H9 (cell line): ENCODE measurements around the gene ZNFX1. TPM values are rescaled to one million over a fixed set of nuclear protein-coding genes. Genes with fewer than 3 reads are reported as not detected.

ENCODE experiments used
- DNase-seq: peaks from one replicate; pipeline ENCODE4 v3.0.0-alpha.2; 2017
- H2AFZ ChIP-seq: one replicate; pipeline ENCODE4 v1.6.1; 2013; ENCODE audit warnings: mild to moderate bottlenecking, low read length, control low read depth, moderate library complexity
- H2AK5ac ChIP-seq: 2 replicates; pipeline ENCODE4 v1.6.1; 2013; ENCODE audit warnings: low read length, control low read depth, mixed read lengths; ENCODE audit not compliant: insufficient read length
- H2BK120ac ChIP-seq: one replicate; pipeline ENCODE4 v1.6.1; 2013; ENCODE audit warnings: low read depth, mild to moderate bottlenecking, low read length, control low read depth, inconsistent platforms; ENCODE audit not compliant: poor library complexity, severe bottlenecking
- H2BK12ac ChIP-seq: 2 replicates; pipeline ENCODE4 v1.6.1; 2013; ENCODE audit warnings: low read length, control low read depth, mixed read lengths, low read depth; ENCODE audit not compliant: insufficient read length
- H2BK15ac ChIP-seq: 2 replicates; pipeline ENCODE4 v1.6.1; 2013; ENCODE audit warnings: low read depth, low read length, control low read depth
- H2BK20ac ChIP-seq: one replicate; pipeline ENCODE4 v1.6.1; 2013; ENCODE audit warnings: low read depth, mild to moderate bottlenecking, low read length, control low read depth, inconsistent platforms; ENCODE audit not compliant: poor library complexity, severe bottlenecking
- H2BK5ac ChIP-seq: 2 replicates; pipeline ENCODE4 v1.6.1; 2013; ENCODE audit warnings: low read length, control low read depth, mixed read lengths; ENCODE audit not compliant: insufficient read length
- H3K14ac ChIP-seq: 2 replicates; pipeline ENCODE4 v1.6.1; 2013; ENCODE audit warnings: low read length, control low read depth; ENCODE audit not compliant: insufficient read depth
- H3K18ac ChIP-seq: 2 replicates; pipeline ENCODE4 v1.6.1; 2013; ENCODE audit warnings: low read depth, mild to moderate bottlenecking, mixed read lengths, low read length, control low read depth; ENCODE audit not compliant: insufficient read length
- H3K23ac ChIP-seq: 2 replicates; pipeline ENCODE4 v1.6.1; 2013; ENCODE audit warnings: low read length, control low read depth, mixed read lengths, low read depth; ENCODE audit not compliant: insufficient read length
- H3K23me2 ChIP-seq: 2 replicates; pipeline ENCODE4 v1.6.1; 2013; ENCODE audit warnings: low read depth, mild to moderate bottlenecking, mixed read lengths, low read length, control low read depth; ENCODE audit not compliant: insufficient read length, poor library complexity, severe bottlenecking
- H3K27ac ChIP-seq: 2 replicates; pipeline ENCODE4 v1.5.1; 2013; ENCODE audit warnings: low read length, control low read depth, mixed read lengths, low read depth; ENCODE audit not compliant: insufficient read length
- H3K27me3 ChIP-seq: 2 replicates; pipeline ENCODE4 v1.6.1; 2013; ENCODE audit warnings: low read length, control low read depth, inconsistent platforms; ENCODE audit not compliant: insufficient read depth
- H3K4ac ChIP-seq: 2 replicates; pipeline ENCODE4 v1.6.1; 2013; ENCODE audit warnings: low read depth, mild to moderate bottlenecking, control low read depth, inconsistent platforms, low read length, moderate library complexity
- H3K4me1 ChIP-seq: 2 replicates; pipeline ENCODE4 v1.6.1; 2013; ENCODE audit warnings: low read length, control low read depth, inconsistent platforms; ENCODE audit not compliant: insufficient read depth
- H3K4me2 ChIP-seq: 2 replicates; pipeline ENCODE4 v1.6.1; 2013; ENCODE audit warnings: low read length, control low read depth, mixed read lengths; ENCODE audit not compliant: insufficient read length, insufficient read depth
- H3K56ac ChIP-seq: 2 replicates; pipeline ENCODE4 v1.6.1; 2013; ENCODE audit warnings: low read depth, mild to moderate bottlenecking, mixed read lengths, low read length, control low read depth; ENCODE audit not compliant: insufficient read length
- H3K79me1 ChIP-seq: 2 replicates; pipeline ENCODE4 v1.6.1; 2013; ENCODE audit warnings: low read depth, mild to moderate bottlenecking, moderate library complexity, low read length, control low read depth, inconsistent platforms; ENCODE audit not compliant: insufficient read depth, poor library complexity, severe bottlenecking
- H3K79me2 ChIP-seq: 2 replicates; pipeline ENCODE4 v1.6.1; 2013; ENCODE audit warnings: low read length, control low read depth, inconsistent platforms; ENCODE audit not compliant: insufficient read depth
- H3K9ac ChIP-seq: 2 replicates; pipeline ENCODE4 v1.6.1; 2013; ENCODE audit warnings: low read length, control low read depth, mixed read lengths; ENCODE audit not compliant: insufficient read length; ENCODE audit errors: extremely low read depth
- H3K9me3 ChIP-seq: one replicate; pipeline ENCODE4 v1.6.1; 2013; ENCODE audit warnings: low read depth, low read length, inconsistent platforms; ENCODE audit not compliant: control insufficient read depth
- H3T11ph ChIP-seq: one replicate; pipeline ENCODE4 v1.6.1; 2013; ENCODE audit warnings: mild to moderate bottlenecking, low read length, control low read depth, inconsistent platforms
- H4K20me1 ChIP-seq: one replicate; pipeline ENCODE4 v1.6.1; 2013; ENCODE audit not compliant: control insufficient read depth, insufficient read length, insufficient read depth
- H4K5ac ChIP-seq: 2 replicates; pipeline ENCODE4 v1.6.1; 2013; ENCODE audit warnings: low read depth, mild to moderate bottlenecking, mixed read lengths, low read length, control low read depth; ENCODE audit not compliant: insufficient read length
- H4K8ac ChIP-seq: replicated peaks from 2 replicates; pipeline ENCODE4 v1.6.1; 2013; ENCODE audit warnings: low read length, control low read depth, mixed read lengths, low read depth; ENCODE audit not compliant: insufficient read length
- H4K91ac ChIP-seq: 2 replicates; pipeline ENCODE4 v1.6.1; 2013; ENCODE audit warnings: low read depth, mild to moderate bottlenecking, moderate library complexity, mixed read lengths, low read length, control low read depth; ENCODE audit not compliant: insufficient read length
- H3K27ac Mint-ChIP-seq, 3 experiments: 2 replicates in 2 of 3; 3 replicates in 1 of 3; pipeline ENCODE4 v1.8.0; 2020 to 2021; ENCODE audit warnings: mixed read lengths in 3 of 3, mild to moderate bottlenecking in 1 of 3, moderate library complexity in 1 of 3
- H3K27me3 Mint-ChIP-seq: 2 replicates; pipeline ENCODE4 v1.8.0; 2021; ENCODE audit warnings: low read depth, mild to moderate bottlenecking, moderate library complexity, mixed read lengths
- H3K36me3 Mint-ChIP-seq, 3 experiments: 2 replicates in 2 of 3; 3 replicates in 1 of 3; pipeline ENCODE4 v1.8.0; 2020 to 2021; ENCODE audit warnings: low read depth in 3 of 3, mixed read lengths in 3 of 3; ENCODE audit not compliant: insufficient read depth in 1 of 3
- H3K4me1 Mint-ChIP-seq, 2 experiments: 2 replicates each; pipeline ENCODE4 v1.8.0; 2020; ENCODE audit warnings: mixed read lengths in 2 of 2
- H3K4me3 Mint-ChIP-seq, 2 experiments: 2 replicates in 1 of 2; 3 replicates in 1 of 2; pipeline ENCODE4 v1.8.0; 2020 to 2021; ENCODE audit warnings: mild to moderate bottlenecking in 2 of 2, mixed read lengths in 2 of 2, moderate library complexity in 1 of 2
- H3K9me3 Mint-ChIP-seq, 2 experiments: 2 replicates in 1 of 2; 3 replicates in 1 of 2; pipeline ENCODE4 v1.8.0; 2020; ENCODE audit warnings: mild to moderate bottlenecking in 2 of 2, mixed read lengths in 2 of 2, moderate library complexity in 1 of 2
- CTCF ChIP-seq: fragments of 200-600 bp; sonication (generic); conservative IDR thresholded peaks from 3 replicates; pipeline ENCODE4 v1.8.0; 2021; ENCODE audit warnings: antibody characterized with exemption, mild to moderate bottlenecking
- WGBS: extraction: QIAGEN DNeasy Blood & Tissue Kit; methylation state at CpG from one replicate; pipeline ENCODE4 v1.1.7; 2013; ENCODE audit warnings: missing lambda C conversion rate, low lambda C conversion rate, mixed read lengths; ENCODE audit not compliant: insufficient read length; ENCODE audit errors: extremely low coverage; 5-methylcytosine and 5-hydroxymethylcytosine counted together
- total RNA-seq: library from RNA; stranded (reverse); gene quantifications from 2 replicates; pipeline ENCODE4 v1.2.1, GENCODE V29; 2021

The ZNFX1 gene
- total RNA-seq, 1 experiment from 2014 or later = 13.3 TPM

GRCh38 chr20:49276161-49276960, 1.5 kb downstream of the ZNFX1 start:
- Histone ChIP-seq H3K4ac (no peak overlapping the region), H4K8ac (no peak overlapping the region), H3K23me2 (peaks cover 30% of the 10 kb centered on the region), H3K23ac (no peak overlapping the region), H2BK15ac (no peak overlapping the region), H3K79me1 (no peaks in the 10 kb centered on the region), H3K9me3 (no peaks in the 10 kb centered on the region), H2BK20ac (no peak overlapping the region), H3K18ac (no peak overlapping the region), H3K56ac (no peak overlapping the region), H4K5ac (no peak overlapping the region), H2BK5ac (no peak overlapping the region), H3T11ph (no peak overlapping the region), H3K14ac (no peak overlapping the region), H3K4me1 (no peaks in the 10 kb centered on the region), H2AFZ (no peak overlapping the region), H3K27me3 (no peaks in the 10 kb centered on the region), H3K4me2 (peak overlapping the region; percentile 80), H2BK120ac (no peak overlapping the region), H3K79me2 (peaks cover 36% of the 10 kb centered on the region), H3K27ac (no peak overlapping the region), H2AK5ac (no peak overlapping the region), H4K20me1 (no peaks in the 10 kb centered on the region), H4K91ac (no peak overlapping the region), H3K9ac (no peak overlapping the region), H2BK12ac (no peak overlapping the region)
- Mint-ChIP-seq H3K27me3 (peaks cover 16% of the 10 kb centered on the region; the same call in 1 of the 2 replicates), H3K4me1 (peaks cover 18 to 24% of the 10 kb centered on the region in 2 experiments), H3K4me3 (peak overlapping the region; percentile 99), H3K9me3 (peaks cover 21 to 32% of the 10 kb centered on the region in 2 experiments), H3K27ac (no peak overlapping the region), H3K36me3 (peaks cover 43 to 67% (median 62%) of the 10 kb centered on the region in 3 experiments)
- DNase-seq = no peak
- no CpG with 5 or more reads among the region's 3 CpGs for WGBS
- TF ChIP-seq CTCF = no peak
